Measurements from ENCODE around the gene MOV10L1. TPM values are rescaled to one million over a fixed set of nuclear protein-coding genes. Genes with fewer than 3 reads are reported as not detected.

Gene MOV10L1
- total RNA-seq, 1 donor from 2014 or later = 3.5 TPM

GRCh38 chr22:50114221-50115021, 24.6 kb downstream of the MOV10L1 start:
- DNase-seq (ENCODE audit: low spot score in 2 of 2, unreplicated experiment in 2 of 2) = peak in 1 of 2 experiments; percentile 43
- H3K27ac Mint-ChIP-seq = peak overlapping the region; percentile 96
- no peaks in the 10 kb centered on the region for H3K36me3 Mint-ChIP-seq
- TF ChIP-seq CTCF (IDR thresholded peaks at IDR 0.05; ENCODE audit: unreplicated experiment) = no peak
- peak overlapping the region; percentile 24 for H3K4me3 Mint-ChIP-seq
- peaks cover 45% of the 10 kb centered on the region for H3K4me1 Mint-ChIP-seq
- H3K9me3 Mint-ChIP-seq = no peaks in the 10 kb centered on the region
- H3K27me3 Mint-ChIP-seq (ENCODE audit: low read depth) = no peaks in the 10 kb centered on the region

- no peak for TF ChIP-seq CTCF (IDR thresholded peaks at IDR 0.05; ENCODE audit: unreplicated experiment)
- H3K4me1 Mint-ChIP-seq = peaks cover 55% of the 10 kb centered on the region
- H3K4me3 Mint-ChIP-seq = no peak overlapping the region
- no peaks in the 10 kb centered on the region for H3K27me3 Mint-ChIP-seq (ENCODE audit: low read depth)
- H3K36me3 Mint-ChIP-seq = no peaks in the 10 kb centered on the region
- H3K27ac Mint-ChIP-seq = no peak overlapping the region
- DNase-seq (ENCODE audit: low spot score in 2 of 2, unreplicated experiment in 2 of 2) = peak in 1 of 2 experiments; percentile 10
- H3K9me3 Mint-ChIP-seq = no peaks in the 10 kb centered on the region
These were observed 25.9 kb downstream of the MOV10L1 start for GRCh38 chr22:50115693-50116092.

GRCh38 chr22:50117168-50117762, 27.5 kb downstream of the MOV10L1 start:
- Mint-ChIP-seq H3K27ac (peak overlapping the region; percentile 56), H3K4me1 (peaks cover 46% of the 10 kb centered on the region), H3K9me3 (no peaks in the 10 kb centered on the region), H3K27me3 (ENCODE audit: low read depth) (no peaks in the 10 kb centered on the region), H3K4me3 (no peak overlapping the region), H3K36me3 (no peaks in the 10 kb centered on the region)
- no peak for TF ChIP-seq CTCF (IDR thresholded peaks at IDR 0.05; ENCODE audit: unreplicated experiment)
- DNase-seq (ENCODE audit: low spot score in 2 of 2, unreplicated experiment in 2 of 2) = no peak

GRCh38 chr22:50118129-50118528, 28.3 kb downstream of the MOV10L1 start:
- H3K27me3 Mint-ChIP-seq (ENCODE audit: low read depth) = no peaks in the 10 kb centered on the region
- TF ChIP-seq CTCF (IDR thresholded peaks at IDR 0.05; ENCODE audit: unreplicated experiment) = no peak
- H3K36me3 Mint-ChIP-seq = no peaks in the 10 kb centered on the region
- H3K4me3 Mint-ChIP-seq = no peak overlapping the region
- peak overlapping the region; percentile 93 for H3K27ac Mint-ChIP-seq
- DNase-seq (ENCODE audit: low spot score in 2 of 2, unreplicated experiment in 2 of 2) = no peak
- H3K9me3 Mint-ChIP-seq = no peaks in the 10 kb centered on the region
- H3K4me1 Mint-ChIP-seq = peaks cover 39% of the 10 kb centered on the region

GRCh38 chr22:50118557-50119168, 28.9 kb downstream of the MOV10L1 start:
- peak overlapping the region; percentile 93 for H3K27ac Mint-ChIP-seq
- no peaks in the 10 kb centered on the region for H3K27me3 Mint-ChIP-seq (ENCODE audit: low read depth)
- H3K4me3 Mint-ChIP-seq = no peak overlapping the region
- DNase-seq (ENCODE audit: low spot score in 2 of 2, unreplicated experiment in 2 of 2) = peak; percentile 45 to 58
- peaks cover 35% of the 10 kb centered on the region for H3K4me1 Mint-ChIP-seq
- peaks cover 4% of the 10 kb centered on the region for H3K9me3 Mint-ChIP-seq
- no peak for TF ChIP-seq CTCF (IDR thresholded peaks at IDR 0.05; ENCODE audit: unreplicated experiment)
- peaks cover 3% of the 10 kb centered on the region for H3K36me3 Mint-ChIP-seq

All from mesothelial cell of epicardium (in vitro differentiated cells).